ENCODE results near the gene GFPT1.

GFPT1 gene

DNA sequence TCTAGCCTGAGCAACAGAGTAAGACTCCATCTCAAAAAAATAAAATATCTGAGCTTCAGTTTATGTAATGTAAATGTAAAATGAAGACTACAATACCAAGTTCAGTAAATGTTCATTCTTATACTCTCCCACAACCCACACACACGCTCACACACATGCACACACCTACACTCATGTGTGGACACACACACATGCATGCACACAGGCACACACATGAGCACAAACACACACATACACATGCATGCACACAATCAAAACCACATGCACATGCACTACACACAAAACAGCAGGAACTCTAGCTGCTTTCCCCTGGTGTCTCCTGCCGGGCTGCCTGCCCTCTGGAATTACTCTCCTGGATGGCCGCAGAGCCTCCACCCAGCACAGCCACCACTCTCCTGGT, 90.6 kb downstream of the GFPT1 start:
- FAIRE-seq: no peak
- TF ChIP-seq, protein P1, sequence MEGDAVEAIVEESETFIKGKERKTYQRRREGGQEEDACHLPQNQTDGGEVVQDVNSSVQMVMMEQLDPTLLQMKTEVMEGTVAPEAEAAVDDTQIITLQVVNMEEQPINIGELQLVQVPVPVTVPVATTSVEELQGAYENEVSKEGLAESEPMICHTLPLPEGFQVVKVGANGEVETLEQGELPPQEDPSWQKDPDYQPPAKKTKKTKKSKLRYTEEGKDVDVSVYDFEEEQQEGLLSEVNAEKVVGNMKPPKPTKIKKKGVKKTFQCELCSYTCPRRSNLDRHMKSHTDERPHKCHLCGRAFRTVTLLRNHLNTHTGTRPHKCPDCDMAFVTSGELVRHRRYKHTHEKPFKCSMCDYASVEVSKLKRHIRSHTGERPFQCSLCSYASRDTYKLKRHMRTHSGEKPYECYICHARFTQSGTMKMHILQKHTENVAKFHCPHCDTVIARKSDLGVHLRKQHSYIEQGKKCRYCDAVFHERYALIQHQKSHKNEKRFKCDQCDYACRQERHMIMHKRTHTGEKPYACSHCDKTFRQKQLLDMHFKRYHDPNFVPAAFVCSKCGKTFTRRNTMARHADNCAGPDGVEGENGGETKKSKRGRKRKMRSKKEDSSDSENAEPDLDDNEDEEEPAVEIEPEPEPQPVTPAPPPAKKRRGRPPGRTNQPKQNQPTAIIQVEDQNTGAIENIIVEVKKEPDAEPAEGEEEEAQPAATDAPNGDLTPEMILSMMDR (IDR thresholded peaks at IDR 0.05; ENCODE audit: insufficient read depth, missing control alignments): no peak
- no peak for DNase-seq (ENCODE audit: insufficient read length, low spot score)

- TF ChIP-seq, protein P1 (IDR thresholded peaks at IDR 0.05; ENCODE audit: insufficient read depth, missing control alignments): no peak
- FAIRE-seq (no peak), DNase-seq (ENCODE audit: insufficient read length, low spot score) (no peak)
Observed at GRCh38 chr2:69292256-69292655, 94.8 kb downstream of the GFPT1 start.

DNA sequence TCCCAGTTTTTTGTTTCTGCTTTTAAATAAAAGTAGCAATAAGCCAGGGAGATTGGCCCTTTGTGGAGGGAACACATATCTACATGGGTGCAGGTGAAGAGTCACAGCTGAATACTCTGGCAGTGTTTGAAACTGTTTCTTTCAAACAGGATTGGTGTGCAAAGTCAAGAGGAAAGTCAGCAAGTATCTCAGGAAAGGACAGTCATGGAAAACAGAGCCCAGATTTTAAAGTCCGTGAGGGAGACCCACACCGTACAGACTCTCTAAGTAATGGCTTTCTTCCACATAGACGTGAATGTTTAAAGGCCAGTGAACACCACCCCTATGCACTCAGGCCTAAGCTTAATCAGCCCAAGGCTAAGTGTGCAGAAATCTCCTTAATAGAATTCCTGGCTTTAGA, 95.3 kb downstream of the GFPT1 start:
- TF ChIP-seq, protein P1 (IDR thresholded peaks at IDR 0.05; ENCODE audit: insufficient read depth, missing control alignments): no peak
- no peak for DNase-seq (ENCODE audit: insufficient read length, low spot score)
- FAIRE-seq: no peak

GRCh38 chr2:69291004-69291650, 95.9 kb downstream of the GFPT1 start:
- TF ChIP-seq, protein P1 (IDR thresholded peaks at IDR 0.05; ENCODE audit: insufficient read depth, missing control alignments): no peak
- FAIRE-seq (no peak), DNase-seq (ENCODE audit: insufficient read length, low spot score) (no peak)

DNA sequence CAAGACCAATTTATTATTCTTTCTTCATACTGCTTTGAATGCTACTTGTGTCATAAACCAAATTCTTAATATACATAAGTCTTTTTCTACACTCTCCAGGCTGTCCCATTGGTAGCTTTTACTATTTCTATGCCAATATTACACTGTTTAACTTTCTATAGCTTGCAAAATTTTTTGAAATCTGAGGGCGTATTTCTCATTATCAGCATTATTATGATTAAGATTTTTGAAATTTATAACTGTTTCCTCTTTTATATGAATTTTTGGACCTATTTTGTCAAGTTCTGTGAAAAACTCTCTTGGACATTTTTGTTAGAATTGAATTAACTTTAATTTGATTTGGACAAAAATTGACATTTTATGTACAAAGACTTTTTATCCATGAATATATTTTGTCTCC, 98.6 kb downstream of the GFPT1 start:
- FAIRE-seq: no peak
- DNase-seq (ENCODE audit: insufficient read length, low spot score): no peak
- TF ChIP-seq, protein P1 (IDR thresholded peaks at IDR 0.05; ENCODE audit: insufficient read depth, missing control alignments): no peak

- TF ChIP-seq, protein P1 (IDR thresholded peaks at IDR 0.05; ENCODE audit: insufficient read depth, missing control alignments): no peak
- FAIRE-seq (no peak), DNase-seq (ENCODE audit: insufficient read length, low spot score) (no peak)
Observed at GRCh38 chr2:69287544-69287943, 99.5 kb downstream of the GFPT1 start.

GRCh38 chr2:69285379-69285894, 101.6 kb downstream of the GFPT1 start:
- TF ChIP-seq, protein P1 (IDR thresholded peaks at IDR 0.05; ENCODE audit: insufficient read depth, missing control alignments): no peak
- no peak for FAIRE-seq
- no peak for DNase-seq (ENCODE audit: insufficient read length, low spot score)
